Suprapubic skin (tissue), 3 donors: ENCODE data around the gene EXOSC2.

Experiments
- CTCF ChIP-seq, 2 donors: fragments of 200-600 bp in 1 of 2; fragments of 450-650 bp in 1 of 2; sonication (generic) in 1 of 2; IDR thresholded peaks; one replicate each; pipeline ENCODE4 v1.5.1; 2016 to 2019; ENCODE audit warnings: antibody characterized with exemption in 2 of 2, mild to moderate bottlenecking in 1 of 2, moderate library complexity in 1 of 2
- EP300 ChIP-seq: sonication (generic); formaldehyde crosslinking; IDR thresholded peaks from one replicate; pipeline ENCODE4 v1.6.1; 2017; ENCODE audit warnings: antibody characterized with exemption

GRCh38 chr9:130672933-130673615 lies 20.5 kb upstream of the EXOSC2 start:
- TF ChIP-seq CTCF (IDR thresholded peaks at IDR 0.05) (no peak), EP300 (no peak)
